Measurements from ENCODE around the gene OR5B12.

GRCh38 chr11:58394195-58394594 lies 47.8 kb downstream of the OR5B12 start:
- TF ChIP-seq CTCF (conservative IDR thresholded peaks at IDR 0.05 in 1 of 2, IDR thresholded peaks at IDR 0.05 in 1 of 2; ENCODE audit: low read depth in 1 of 2, low read length in 2 of 2): no peak
- TF ChIP-seq EZH2 (IDR thresholded peaks at IDR 0.05; ENCODE audit: low read length, missing control alignments): no peak

Measured in fibroblast of lung (primary cell).